Stimulated activated CD4-positive, alpha-beta T cell treated with anti-CD3 and anti-CD28 coated beads, TNF-alpha, amount 100 ng/mL, for 48 hours (primary cell): Measurements from ENCODE around the gene SLC35F4.
"Not testable (repeated sequence)": the region's sequence is repeated elsewhere in the genome, so short reads cannot be mapped to it uniquely, and the experiment has no call there.

Source experiments
- DNase-seq, 3 donors: peaks; one replicate each; pipeline ENCODE4 v3.0.0-alpha.2; 2020; ENCODE audit warnings: low read depth in 3 of 3

Gene SLC35F4

DNA sequence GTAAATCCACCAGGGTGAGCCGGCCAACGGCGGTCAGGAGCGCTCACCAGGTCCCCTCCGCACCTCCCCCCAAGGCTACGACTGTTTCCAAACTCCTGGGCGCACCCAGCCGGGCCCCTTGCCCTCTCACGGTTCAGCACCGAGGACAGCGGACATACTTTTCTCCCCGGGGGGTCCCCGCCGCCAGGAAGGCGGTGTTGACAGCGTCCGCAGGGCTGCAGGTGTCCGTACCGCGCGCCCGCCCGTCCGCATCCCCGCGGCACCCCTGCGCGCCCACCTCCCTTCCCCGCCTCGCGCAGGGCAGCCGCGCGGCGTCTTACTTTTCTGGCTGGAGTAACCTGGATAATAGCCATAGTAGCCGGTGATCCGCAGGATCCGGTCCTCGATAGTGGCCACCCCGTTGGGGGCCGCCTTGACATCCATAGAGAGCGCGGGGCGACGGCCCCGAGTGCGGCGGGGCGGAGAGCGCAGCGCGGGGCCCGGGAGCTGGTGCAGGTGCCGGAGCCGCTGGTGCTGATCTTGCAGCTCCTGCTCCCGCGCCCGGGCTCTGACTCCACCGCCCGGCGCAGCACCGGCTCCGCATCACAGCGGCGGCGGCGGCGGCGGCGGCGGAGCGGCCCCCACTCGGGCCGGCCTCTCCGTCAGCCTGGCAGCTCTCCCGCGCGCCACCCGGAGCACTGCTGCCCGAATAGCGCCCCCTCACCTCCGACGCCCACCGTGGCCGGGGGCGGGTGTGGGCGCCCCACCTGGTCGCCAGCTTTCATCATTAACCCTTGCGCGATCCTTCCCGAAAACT, at the start of gene SLC35F4:
SLC35F4 (minus strand) TSS at position 690 of the 796 bp plus-strand sequence.
- no peak for DNase-seq

DNA sequence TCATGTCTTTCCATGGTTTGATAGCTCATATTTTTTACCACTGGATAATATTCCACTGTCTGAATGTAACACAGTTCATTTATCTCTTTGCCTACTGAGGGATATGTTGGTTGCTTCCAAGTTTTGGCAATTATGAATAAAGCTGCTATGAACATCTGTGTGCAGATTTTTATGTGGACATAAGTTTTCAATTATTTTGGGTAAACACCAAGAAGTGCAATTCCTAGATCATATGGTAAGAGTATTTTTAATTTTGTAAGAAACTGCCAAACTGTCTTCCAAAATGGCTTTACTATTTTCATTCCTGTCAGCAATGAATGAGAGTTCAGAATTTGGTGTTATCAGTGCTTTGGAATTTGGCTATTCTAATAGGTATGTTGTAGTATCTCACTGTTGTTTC, 43.7 kb upstream of the SLC35F4 start:
- no peak for DNase-seq

DNA sequence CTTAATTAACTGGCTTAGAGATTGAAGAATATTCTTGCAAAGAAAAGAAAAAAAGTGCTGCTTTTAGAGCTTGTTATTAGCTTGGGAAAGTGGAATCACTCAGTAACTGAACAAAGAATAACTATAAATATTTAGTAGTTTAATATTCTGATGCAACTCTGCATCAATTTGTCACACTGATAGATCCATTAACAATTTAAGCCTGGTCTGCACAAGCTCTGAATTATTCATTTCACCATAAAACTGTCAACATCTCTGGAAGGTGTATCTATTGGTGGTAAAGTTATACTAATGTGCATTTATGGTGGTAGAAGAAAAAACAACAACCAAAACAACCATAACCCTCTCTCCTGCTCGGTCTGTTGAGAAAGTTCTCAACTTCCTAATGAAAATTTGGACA, 38.1 kb upstream of the SLC35F4 start:
- no peak for DNase-seq

DNA sequence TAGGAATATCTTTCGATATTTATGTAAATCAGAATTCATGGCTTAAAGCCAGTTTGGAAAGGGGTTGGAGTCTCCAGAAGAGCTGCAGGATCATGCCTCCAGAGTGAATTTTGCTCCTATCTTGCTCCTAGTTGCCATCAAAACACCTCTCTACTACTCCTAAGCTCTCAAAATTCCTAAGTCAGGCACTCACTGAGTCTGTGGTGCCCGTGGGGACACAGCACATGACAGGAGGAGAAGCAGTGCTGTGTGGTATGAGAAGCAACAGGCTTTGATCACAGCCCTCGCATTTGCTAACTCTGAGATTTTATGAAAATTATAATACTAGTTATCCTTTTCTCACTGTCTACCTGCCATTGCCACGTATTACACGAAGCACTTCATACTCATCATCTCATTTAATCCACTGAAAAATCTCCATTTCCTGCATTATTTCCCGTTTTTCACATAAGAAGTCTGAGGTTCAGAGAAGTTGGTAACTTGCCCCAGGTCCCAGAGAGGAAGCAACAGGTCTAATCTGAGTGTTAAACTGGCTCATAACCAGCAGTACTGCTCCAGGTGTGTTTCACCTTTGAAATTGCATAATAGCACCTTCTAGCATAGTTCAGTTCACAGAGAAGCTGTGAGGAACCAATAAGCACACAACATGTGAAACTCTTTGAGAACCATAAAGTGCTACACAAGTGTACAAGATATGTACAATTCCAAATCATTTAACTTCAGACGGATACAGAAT, 33.1 kb upstream of the SLC35F4 start:
- no peak for DNase-seq

DNA sequence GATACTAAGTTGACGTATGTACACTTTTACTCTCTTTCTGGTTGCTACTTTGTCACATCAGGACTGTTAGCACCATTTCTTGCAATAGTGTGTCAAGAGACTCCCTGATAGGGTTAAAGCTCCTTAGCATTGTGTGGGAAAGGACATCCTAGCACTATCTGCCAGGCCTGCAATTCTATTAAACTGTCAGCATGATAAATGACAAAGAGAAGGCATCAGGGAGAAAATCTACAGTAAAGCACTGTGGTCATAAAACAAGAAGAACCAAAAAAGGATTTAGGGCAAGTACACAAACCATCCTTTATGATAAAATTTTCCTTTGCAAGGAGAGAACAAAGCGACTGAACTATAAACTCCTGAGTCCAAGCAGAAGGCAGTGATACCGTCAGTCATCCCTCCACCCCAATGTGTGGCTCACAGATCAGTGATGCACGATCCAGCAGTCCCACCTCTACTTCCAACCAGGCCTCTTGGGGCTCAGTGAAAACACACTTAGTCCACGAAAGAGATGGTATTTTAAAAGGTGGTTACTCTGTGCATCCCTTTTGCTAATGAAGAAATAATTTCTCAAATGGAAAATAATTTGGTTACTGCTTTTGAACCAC, 31.4 kb upstream of the SLC35F4 start:
- no peak for DNase-seq

DNA sequence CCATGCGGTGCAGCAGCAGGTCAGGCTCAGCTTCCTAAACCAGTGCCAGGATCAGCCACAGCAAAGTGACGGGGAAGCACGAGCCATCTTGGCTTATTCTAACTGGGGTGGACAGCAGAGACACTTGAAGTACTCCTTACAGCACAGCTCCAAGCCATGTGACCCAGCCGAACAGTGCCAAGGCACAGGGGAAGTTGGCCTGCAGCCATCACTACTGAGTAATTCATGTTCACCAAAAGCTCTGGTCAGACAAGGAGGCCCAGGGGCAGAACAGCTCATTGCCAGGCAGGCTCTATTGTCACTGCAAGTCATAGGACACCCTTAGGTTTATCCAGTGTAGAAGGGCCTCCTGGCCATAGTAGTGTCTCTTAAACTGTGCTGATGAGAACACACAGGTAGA, 23.4 kb upstream of the SLC35F4 start:
- DNase-seq, result no peak

DNA sequence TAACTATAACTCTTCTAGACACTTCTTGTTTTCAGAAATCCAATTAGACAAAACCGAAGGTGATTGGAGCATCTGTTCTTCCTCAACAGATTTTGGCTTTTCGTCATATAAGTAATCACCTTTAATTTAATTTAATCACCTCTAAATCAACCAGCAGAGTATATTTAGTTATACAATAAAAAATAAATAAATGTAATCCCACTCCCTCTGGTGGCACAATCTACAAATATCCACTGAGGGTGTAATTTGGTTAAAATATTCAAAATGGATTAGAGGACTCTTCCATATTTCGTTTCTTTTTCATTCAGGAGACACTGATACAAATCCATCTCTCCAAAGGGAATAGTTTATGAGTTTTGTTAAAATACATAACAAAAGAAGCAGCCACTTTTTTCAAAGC, 18.3 kb upstream of the SLC35F4 start:
- DNase-seq, result no peak

DNA sequence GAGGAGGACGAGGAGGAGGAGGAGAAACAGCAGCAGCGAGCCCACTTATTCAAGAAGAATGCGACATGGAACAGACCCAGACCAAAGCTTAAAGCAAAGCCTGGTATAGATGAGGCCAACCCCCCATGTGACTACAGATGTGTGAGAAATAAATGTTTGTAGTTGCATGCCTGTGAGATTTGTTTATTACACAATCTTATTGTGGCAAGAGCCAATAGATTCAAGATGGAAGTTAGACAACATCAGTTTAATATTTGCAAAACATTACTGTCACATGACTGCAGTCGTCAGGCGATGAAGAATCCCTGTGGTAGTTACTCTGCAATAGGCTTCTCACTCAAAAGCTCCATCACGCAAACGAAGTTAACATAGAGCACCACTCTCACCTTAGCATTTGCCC, 17.2 kb upstream of the SLC35F4 start:
- DNase-seq, result no peak

DNA sequence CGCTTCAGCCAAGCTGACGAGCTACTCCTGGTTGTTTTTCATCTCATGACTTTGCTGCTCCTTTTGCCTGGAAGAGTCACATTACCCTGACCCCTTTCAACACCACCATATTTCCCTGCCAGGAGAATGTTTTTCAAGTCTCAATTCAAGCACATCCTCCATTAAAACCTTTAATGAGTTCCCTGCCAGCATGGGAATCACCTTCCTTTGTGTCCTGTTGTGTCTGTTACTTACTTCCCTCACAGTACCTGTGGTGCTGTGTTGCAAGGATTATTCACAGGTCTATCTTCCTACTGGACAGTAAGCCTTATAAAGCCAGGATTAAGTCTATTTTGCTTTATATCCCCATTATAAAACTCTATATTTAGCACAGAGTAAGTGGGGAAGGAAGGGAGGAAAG, 13.6 kb upstream of the SLC35F4 start:
- no peak for DNase-seq

DNA sequence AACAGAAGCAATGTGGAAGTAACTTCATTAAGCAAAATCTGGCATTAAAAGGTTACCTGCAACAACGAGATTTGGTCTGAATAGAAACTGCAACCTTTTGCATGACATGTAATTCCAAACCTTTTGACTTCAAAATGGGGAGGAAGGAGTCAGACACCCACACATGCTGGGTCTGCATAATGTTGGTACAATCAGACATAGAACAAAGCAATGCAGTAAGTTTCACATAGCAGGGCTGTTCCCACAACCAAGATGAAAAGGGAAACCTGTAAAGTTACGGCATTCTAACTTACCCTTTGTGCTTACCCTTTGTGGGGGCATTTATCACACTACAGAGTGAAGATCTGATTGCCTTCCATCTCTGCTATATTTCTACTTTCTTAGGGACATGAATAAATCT, 10.1 kb upstream of the SLC35F4 start:
- DNase-seq, result no peak

DNA sequence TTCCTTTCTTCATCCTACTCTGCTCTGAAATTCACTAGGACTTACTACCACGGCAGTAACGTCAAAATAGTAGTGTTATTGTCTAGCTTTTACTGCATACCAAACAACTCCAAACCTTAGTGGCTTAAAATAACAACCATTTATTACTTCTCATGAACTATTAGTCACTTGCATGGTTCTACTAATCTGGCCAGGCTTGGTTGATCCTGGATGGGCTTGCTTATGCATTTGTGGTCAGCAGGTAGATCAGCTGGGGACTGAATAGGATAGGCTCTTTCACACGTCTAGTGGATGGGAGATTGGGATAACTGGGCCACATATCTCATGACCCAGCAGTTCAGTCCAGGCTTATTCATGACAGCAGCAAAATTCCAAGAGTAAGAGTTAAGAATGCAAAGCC, 9.4 kb upstream of the SLC35F4 start:
- DNase-seq, result no peak

DNA sequence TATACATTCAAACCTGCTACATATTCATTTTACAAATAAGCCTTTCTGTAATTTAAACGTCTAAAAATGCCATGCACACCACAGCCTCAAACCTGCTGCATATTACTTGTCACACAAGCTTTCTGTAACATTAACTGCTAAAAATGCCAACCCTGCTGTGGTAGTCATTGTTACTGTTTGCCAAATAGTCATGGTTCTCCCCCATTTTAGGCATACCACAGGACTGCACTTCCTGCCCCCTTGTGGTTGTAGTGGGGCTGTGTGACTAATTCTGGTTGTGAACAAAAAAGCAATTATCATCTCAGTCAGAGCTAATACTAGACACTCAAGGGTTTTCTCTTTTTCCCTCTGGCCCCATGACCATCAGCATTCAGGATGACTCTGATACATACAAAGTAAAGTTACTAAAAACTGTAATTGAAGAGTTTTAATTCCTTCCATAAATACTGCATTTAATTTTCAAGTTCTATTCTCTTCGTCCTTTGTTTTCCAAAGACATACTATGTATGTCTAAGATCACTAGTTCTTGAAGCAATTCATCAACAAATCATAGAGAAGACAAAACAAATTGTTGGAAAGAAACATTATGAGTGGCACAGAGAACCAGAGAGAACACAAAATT, 5.7 kb upstream of the SLC35F4 start:
- DNase-seq, result no peak

DNA sequence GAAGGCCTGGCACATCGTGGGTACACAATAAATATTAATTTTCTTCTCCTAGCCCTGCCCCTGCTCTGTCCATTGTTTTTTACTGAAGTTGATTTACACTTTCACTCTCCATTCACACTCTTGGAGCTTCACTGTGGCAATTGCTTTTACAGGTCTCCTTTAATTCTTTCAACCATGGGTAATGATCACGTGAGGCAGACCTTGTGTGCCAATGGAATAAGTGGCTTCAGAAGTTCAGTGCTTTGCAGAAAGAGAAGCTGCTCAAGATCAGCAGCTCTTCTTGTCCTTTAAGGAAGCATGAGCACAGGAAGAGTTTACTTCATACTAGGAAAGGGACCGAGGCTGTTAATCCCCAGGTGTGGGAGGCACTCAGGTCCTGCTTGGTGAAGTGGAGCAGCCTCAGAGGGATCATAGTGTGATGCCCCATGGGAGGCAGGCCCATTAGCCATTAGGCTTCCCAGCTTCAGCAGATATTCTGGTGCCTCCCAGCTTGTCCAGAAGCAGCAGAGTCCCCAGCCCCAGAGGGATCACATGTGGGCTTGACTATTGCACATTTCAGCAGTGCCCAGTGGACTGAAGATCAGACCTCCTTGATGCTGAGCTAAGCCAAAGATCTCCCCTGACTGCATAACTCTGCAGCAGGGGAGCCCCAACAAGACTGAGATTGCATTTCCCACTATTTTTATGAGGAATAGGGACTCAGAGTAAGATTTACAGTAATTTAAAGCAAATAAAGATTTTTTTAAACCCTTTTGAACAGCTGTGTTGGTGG, 5.0 kb upstream of the SLC35F4 start:
- DNase-seq, result no peak

DNA sequence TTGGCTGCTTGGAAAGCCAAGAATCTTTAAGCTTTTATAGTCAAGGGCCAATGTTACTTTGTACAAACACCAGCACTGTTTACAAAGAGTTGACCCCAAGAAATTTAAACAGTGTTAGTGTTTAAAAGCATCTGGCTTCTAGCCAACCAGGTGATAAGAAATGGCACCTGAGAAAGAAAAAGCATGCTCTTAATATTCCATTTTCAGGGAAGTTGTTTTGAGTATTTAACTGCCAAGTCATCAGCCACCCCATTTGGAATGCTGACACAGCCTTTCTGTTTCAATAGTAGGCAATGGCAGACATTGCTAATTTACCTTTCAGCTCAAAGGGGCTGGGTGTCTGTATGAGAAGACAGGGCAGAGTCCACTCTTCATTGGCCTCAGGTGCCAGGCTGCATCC, 3.7 kb upstream of the SLC35F4 start:
- no peak for DNase-seq

DNA sequence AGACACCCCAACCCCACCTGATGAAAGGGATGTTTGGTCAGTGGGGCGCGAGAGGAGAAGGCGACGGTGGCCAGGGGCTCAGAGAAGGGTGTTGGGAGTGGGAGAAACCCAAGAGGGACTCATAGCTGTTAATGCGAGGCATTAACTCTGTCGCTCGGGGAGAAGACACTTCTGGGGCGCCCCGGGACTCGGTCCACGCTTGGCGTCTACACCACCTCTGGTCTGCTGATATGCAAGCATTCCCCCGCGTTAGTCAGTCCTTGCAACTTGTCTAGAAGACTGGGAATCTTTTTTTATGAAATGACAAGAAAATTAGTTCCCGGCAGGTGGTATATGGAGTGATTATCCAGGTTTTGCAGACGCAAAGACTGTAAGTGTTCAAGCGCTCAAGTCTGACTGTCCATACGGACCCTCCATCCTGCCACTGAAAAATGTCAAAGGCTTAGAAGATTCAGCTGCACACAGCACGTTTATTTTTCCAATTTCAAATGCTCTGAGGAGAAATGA, 360 bp upstream of the SLC35F4 start:
- DNase-seq, result no peak

DNA sequence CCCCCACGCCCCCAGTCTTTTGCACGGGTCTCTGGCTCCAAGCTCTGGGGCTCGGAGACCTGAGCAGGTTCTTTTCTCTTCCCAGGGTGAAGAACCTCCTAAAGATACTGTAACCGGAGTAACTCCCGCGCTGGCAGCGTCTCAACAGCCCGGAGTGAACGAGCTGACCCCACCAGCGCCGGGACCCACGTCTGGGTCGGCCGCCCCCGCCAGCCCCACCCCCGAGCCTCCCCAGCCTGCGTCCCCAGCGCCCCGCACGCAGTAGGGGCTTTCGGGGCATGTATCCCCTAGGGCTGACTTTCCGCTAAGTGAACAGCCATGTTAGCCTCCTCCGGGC, 858 bp downstream of the SLC35F4 start:
- DNase-seq, result no peak

DNA sequence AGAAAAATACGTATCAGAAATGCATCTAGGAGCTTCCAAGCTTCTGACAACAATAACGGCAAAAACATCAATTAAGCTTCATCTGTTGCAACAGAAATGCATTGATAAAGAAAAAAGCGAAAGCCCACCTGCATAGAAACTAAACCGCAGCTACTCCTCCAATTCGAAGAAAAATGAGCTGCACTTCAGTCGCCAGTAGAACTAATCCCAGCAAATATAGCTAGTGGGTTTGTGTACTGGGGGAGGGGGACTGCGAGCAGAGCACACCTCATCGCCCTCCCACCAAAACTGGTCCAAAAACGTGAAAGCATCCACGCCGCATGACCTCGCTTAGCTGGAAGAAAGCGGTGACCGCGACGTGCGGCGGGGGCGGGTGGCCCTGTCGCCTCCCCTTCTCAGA, 1.2 kb downstream of the SLC35F4 start:
- no peak for DNase-seq

DNA sequence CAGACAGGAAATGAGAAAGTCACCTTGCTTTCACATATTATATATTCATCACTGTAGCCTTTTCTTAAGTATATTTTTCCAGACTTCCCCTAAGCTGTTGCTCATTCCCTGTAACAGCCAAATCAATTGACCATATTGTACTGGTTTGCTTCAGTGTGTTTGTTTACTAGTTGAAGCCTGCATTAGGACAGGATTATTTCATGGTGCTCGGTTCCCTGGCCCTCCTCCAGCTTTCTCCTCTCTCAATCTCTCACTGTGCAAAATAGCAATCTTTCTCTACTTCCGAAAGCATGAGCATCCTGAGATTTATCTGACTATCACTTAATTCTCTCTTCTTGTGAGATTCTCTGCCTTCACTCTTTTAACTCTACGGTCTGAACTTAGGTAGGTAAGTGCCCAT, 2.4 kb downstream of the SLC35F4 start:
- no peak for DNase-seq

DNA sequence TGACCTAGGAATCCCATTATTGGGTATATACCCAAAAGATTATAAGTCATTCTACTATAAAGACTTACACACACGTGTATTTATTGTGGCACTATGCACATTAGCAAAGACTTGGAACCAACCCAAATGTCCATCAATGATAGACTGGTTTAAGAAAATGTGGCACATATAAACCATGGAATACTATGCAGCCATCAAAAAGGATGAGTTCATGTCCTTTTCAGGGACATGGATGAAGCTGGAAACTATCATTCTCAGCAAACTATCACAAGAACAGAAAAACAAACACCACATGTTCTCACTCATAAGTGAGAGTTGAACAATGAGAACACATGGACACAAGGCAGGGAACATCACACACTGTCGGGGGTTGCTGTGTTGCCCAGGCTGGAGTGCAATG, 10.2 kb downstream of the SLC35F4 start:
- DNase-seq, result not testable (repeated sequence)

DNA sequence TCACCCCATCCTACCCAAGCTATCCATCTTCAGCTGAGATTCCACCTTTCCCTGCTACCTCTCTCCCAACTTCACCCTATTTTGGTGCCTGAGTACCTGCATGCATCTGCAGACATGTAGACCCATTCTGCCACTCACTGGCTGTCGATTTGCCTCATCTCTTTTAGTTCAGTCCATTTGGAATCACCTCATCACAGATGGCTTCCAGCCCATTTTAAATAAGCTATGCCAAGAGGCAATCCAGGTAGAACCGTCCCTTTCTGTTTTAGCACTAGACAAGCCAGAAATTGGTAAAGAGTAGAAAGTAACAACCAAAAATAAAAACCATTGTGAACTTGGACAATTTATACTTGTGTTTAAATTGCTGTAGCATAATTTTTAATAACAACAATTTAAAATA, 11.3 kb downstream of the SLC35F4 start:
- DNase-seq, result no peak

DNA sequence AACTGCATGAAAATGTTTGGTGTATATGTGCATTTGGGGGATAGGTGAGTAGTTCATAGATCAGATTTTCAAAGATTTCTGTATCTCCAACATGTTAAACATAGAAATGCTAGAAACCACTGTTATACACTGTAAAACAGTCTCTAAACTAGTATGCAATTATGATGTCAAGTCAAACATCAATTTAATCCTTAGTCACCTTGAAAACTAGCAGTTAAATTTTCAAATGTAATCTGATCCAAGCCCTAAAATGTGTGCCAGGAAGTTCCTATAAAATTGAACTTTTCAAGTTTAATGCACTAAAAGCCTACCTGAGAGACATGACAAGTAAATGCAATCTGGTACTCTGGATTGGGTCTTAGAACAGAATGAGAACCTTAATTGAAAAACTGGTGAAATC, 14.5 kb downstream of the SLC35F4 start:
- no peak for DNase-seq

DNA sequence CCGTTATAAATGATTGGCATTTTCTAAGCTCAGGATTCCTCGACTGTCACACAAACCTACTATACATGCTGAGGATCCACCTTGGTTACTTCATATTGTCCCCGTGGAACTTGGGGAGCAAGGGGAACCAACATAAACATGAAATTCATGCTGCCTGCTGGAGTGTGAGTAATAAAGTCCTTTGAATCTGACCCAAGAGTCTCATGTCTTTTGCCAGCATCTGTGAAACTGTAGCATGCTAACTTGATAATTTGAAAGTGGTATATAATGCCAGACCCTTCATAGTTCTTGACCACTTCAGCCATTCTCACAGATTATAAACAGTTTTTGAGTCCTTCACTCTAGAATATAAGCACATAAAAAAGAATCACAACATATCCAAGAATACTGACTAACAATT, 17.1 kb downstream of the SLC35F4 start:
- DNase-seq, result no peak
